ENCODE data around the gene TBK1.

GRCh38 chr12:64461634-64462414 is 9.9 kb downstream of the TBK1 start:
- TF ChIP-seq CTCF (IDR thresholded peaks at IDR 0.05 in 8 of 11, conservative IDR thresholded peaks at IDR 0.05 in 3 of 11) (no peak), POLR2AphosphoS5 (IDR thresholded peaks at IDR 0.05) (no peak), POLR2A (IDR thresholded peaks at IDR 0.05) (no peak)

Measured in spleen (tissue), 7 donors.